Mesendoderm (in vitro differentiated cells): ENCODE measurements around the gene AMMECR1.

Source experiments
- DNase-seq: peaks from one replicate; pipeline ENCODE4 v3.0.0; 2013
- H2AK5ac ChIP-seq: 2 replicates; pipeline ENCODE4 v1.6.1; 2013; ENCODE audit warnings: low read length, inconsistent platforms
- H2BK120ac ChIP-seq: 2 replicates; pipeline ENCODE4 v1.6.1; 2013; ENCODE audit warnings: low read depth, mild to moderate bottlenecking, low read length, moderate library complexity, mixed read lengths
- H2BK15ac ChIP-seq: replicated peaks from 2 replicates; pipeline ENCODE4 v1.6.1; 2013; ENCODE audit warnings: low read depth, mild to moderate bottlenecking, moderate library complexity
- H2BK5ac ChIP-seq: 2 replicates; pipeline ENCODE4 v1.6.1; 2013; ENCODE audit warnings: low read length, inconsistent platforms
- H3K18ac ChIP-seq: 2 replicates; pipeline ENCODE4 v1.6.1; 2013; ENCODE audit warnings: mild to moderate bottlenecking, low read length, mixed read lengths
- H3K23ac ChIP-seq: one replicate; pipeline ENCODE4 v1.6.1; 2013; ENCODE audit warnings: low read length
- H3K27ac ChIP-seq: 2 replicates; pipeline ENCODE4 v1.5.1; 2013; ENCODE audit warnings: low read depth, mild to moderate bottlenecking, inconsistent platforms, low read length, moderate library complexity
- H3K27me3 ChIP-seq: 2 replicates; pipeline ENCODE4 v1.6.1; 2013; ENCODE audit warnings: low read length, control low read depth, mild to moderate bottlenecking, inconsistent platforms; ENCODE audit not compliant: insufficient read depth, poor library complexity
- H3K36me3 ChIP-seq: 2 replicates; pipeline ENCODE4 v1.6.1; 2013; ENCODE audit warnings: low read length, inconsistent platforms; ENCODE audit not compliant: control insufficient read depth, insufficient read depth
- H3K4ac ChIP-seq: one replicate; pipeline ENCODE4 v1.6.1; 2013; ENCODE audit warnings: low read depth, mild to moderate bottlenecking, low read length, moderate library complexity
- H3K4me1 ChIP-seq: 2 replicates; pipeline ENCODE4 v1.6.1; 2013; ENCODE audit warnings: low read depth, low read length, inconsistent platforms; ENCODE audit not compliant: control insufficient read depth
- H3K4me2 ChIP-seq: 2 replicates; pipeline ENCODE4 v1.6.1; 2013; ENCODE audit warnings: low read length
- H3K4me3 ChIP-seq: 2 replicates; pipeline ENCODE4 v1.5.1; 2013; ENCODE audit warnings: mild to moderate bottlenecking, low read length
- H3K56ac ChIP-seq: one replicate; pipeline ENCODE4 v1.6.1; 2013; ENCODE audit warnings: low read length
- H3K79me1 ChIP-seq: 2 replicates; pipeline ENCODE4 v1.6.1; 2013; ENCODE audit warnings: low read length, inconsistent platforms
- H3K79me2 ChIP-seq: 2 replicates; pipeline ENCODE4 v1.6.1; 2013; ENCODE audit warnings: mild to moderate bottlenecking, low read length; ENCODE audit not compliant: control insufficient read depth, insufficient read depth
- H3K9ac ChIP-seq: 2 replicates; pipeline ENCODE4 v1.6.1; 2013; ENCODE audit warnings: low read length, inconsistent platforms
- H4K5ac ChIP-seq: one replicate; pipeline ENCODE4 v1.6.1; 2013; ENCODE audit warnings: low read length
- H4K8ac ChIP-seq: one replicate; pipeline ENCODE4 v1.6.1; 2013; ENCODE audit warnings: low read depth, mild to moderate bottlenecking, control low read depth, low read length, moderate library complexity
- WGBS: extraction: QIAGEN DNeasy Blood & Tissue Kit; methylation state at CpG from one replicate; pipeline ENCODE4 v1.1.7; 2013; ENCODE audit warnings: low lambda C conversion rate, missing lambda C conversion rate; ENCODE audit not compliant: insufficient coverage; ENCODE audit errors: extremely low coverage; 5-methylcytosine and 5-hydroxymethylcytosine counted together

Gene AMMECR1

GRCh38 chrX:110180928-110181310 is 137.0 kb downstream of the AMMECR1 start:
- no peak overlapping the region for H2BK15ac ChIP-seq
- H3K18ac ChIP-seq, result no peak overlapping the region
- H4K8ac ChIP-seq, result no peak overlapping the region
- H2BK5ac ChIP-seq, result no peak overlapping the region
- no CpG with 5 or more reads among the region's 6 CpGs for WGBS
- H3K4me3 ChIP-seq, result no peak overlapping the region
- no peak overlapping the region for H2AK5ac ChIP-seq
- H3K27ac ChIP-seq, result no peak overlapping the region
- H4K5ac ChIP-seq, result no peak overlapping the region
- H3K27me3 ChIP-seq, result no peaks in the 10 kb centered on the region
- H3K36me3 ChIP-seq, result no peaks in the 10 kb centered on the region
- H3K23ac ChIP-seq, result no peak overlapping the region
- no peaks in the 10 kb centered on the region for H3K4me1 ChIP-seq
- no peak overlapping the region for H2BK120ac ChIP-seq
- no peaks in the 10 kb centered on the region for H3K79me2 ChIP-seq
- no peak overlapping the region for H3K4me2 ChIP-seq
- H3K4ac ChIP-seq, result no peak overlapping the region
- H3K9ac ChIP-seq, result no peak overlapping the region
- no peaks in the 10 kb centered on the region for H3K79me1 ChIP-seq
- no peak overlapping the region for H3K56ac ChIP-seq
- DNase-seq, result no peak

- Histone ChIP-seq H3K4me2 (no peak overlapping the region), H4K8ac (no peak overlapping the region), H2BK5ac (no peak overlapping the region), H3K4ac (no peak overlapping the region), H3K79me2 (no peaks in the 10 kb centered on the region), H2BK15ac (no peak overlapping the region), H4K5ac (no peak overlapping the region), H2BK120ac (no peak overlapping the region), H3K56ac (no peak overlapping the region), H3K23ac (no peak overlapping the region), H2AK5ac (no peak overlapping the region), H3K4me3 (no peak overlapping the region), H3K79me1 (no peaks in the 10 kb centered on the region), H3K9ac (no peak overlapping the region), H3K4me1 (no peaks in the 10 kb centered on the region), H3K27me3 (no peaks in the 10 kb centered on the region), H3K36me3 (no peaks in the 10 kb centered on the region), H3K27ac (no peak overlapping the region), H3K18ac (no peak overlapping the region)
- peak; percentile 27 for DNase-seq
- whole genome bisulfite sequencing, result no CpG with 5 or more reads among the region's 5 CpGs
Measured at GRCh38 chrX:110180176-110180927, 137.5 kb downstream of the AMMECR1 start.

- Histone ChIP-seq H3K4me1 (no peaks in the 10 kb centered on the region), H3K9ac (no peak overlapping the region), H2BK5ac (no peak overlapping the region), H2AK5ac (no peak overlapping the region), H3K79me2 (no peaks in the 10 kb centered on the region), H3K36me3 (no peaks in the 10 kb centered on the region), H2BK120ac (no peak overlapping the region), H4K8ac (no peak overlapping the region), H3K4ac (no peak overlapping the region), H3K23ac (no peak overlapping the region), H3K27ac (no peak overlapping the region), H4K5ac (no peak overlapping the region), H3K4me3 (no peak overlapping the region), H3K4me2 (no peak overlapping the region), H3K79me1 (no peaks in the 10 kb centered on the region), H3K27me3 (no peaks in the 10 kb centered on the region), H2BK15ac (no peak overlapping the region), H3K18ac (no peak overlapping the region), H3K56ac (no peak overlapping the region)
- DNase-seq, result no peak
- WGBS, result no CpG with 5 or more reads among the region's 5 CpGs
Measured at GRCh38 chrX:110178179-110178865, 139.6 kb downstream of the AMMECR1 start.

GRCh38 chrX:110175696-110176095 is 142.2 kb downstream of the AMMECR1 start:
- Histone ChIP-seq H3K4me3 (no peak overlapping the region), H4K8ac (no peak overlapping the region), H2BK15ac (no peak overlapping the region), H3K9ac (no peak overlapping the region), H2BK5ac (no peak overlapping the region), H3K4me1 (no peaks in the 10 kb centered on the region), H3K27ac (no peak overlapping the region), H3K27me3 (no peaks in the 10 kb centered on the region), H3K18ac (no peak overlapping the region), H3K4ac (no peak overlapping the region), H3K56ac (no peak overlapping the region), H4K5ac (no peak overlapping the region), H3K79me1 (no peaks in the 10 kb centered on the region), H3K4me2 (no peak overlapping the region), H3K23ac (no peak overlapping the region), H2BK120ac (no peak overlapping the region), H2AK5ac (no peak overlapping the region), H3K36me3 (no peaks in the 10 kb centered on the region), H3K79me2 (no peaks in the 10 kb centered on the region)
- no CpG with 5 or more reads among the region's 3 CpGs for WGBS
- DNase-seq, result no peak

- Histone ChIP-seq H3K79me1 (no peaks in the 10 kb centered on the region), H2BK5ac (no peak overlapping the region), H3K79me2 (no peaks in the 10 kb centered on the region), H3K27ac (no peak overlapping the region), H3K36me3 (no peaks in the 10 kb centered on the region), H3K56ac (no peak overlapping the region), H2BK15ac (no peak overlapping the region), H3K4me2 (no peak overlapping the region), H4K5ac (no peak overlapping the region), H3K4me1 (no peaks in the 10 kb centered on the region), H3K27me3 (no peaks in the 10 kb centered on the region), H2AK5ac (no peak overlapping the region), H3K4me3 (no peak overlapping the region), H3K9ac (no peak overlapping the region), H2BK120ac (no peak overlapping the region), H3K18ac (no peak overlapping the region), H4K8ac (no peak overlapping the region), H3K4ac (no peak overlapping the region), H3K23ac (no peak overlapping the region)
- no peak for DNase-seq
- WGBS, result no CpG with 5 or more reads among the region's 4 CpGs
Measured at GRCh38 chrX:110175146-110175545, 142.7 kb downstream of the AMMECR1 start.
